H9 (cell line): ENCODE results near the gene PJVK. TPM values are rescaled to one million over a fixed set of nuclear protein-coding genes. Genes with fewer than 3 reads are reported as not detected.

Source experiments
- DNase-seq: peaks from one replicate; pipeline ENCODE4 v3.0.0-alpha.2; 2017
- H2AFZ ChIP-seq: one replicate; pipeline ENCODE4 v1.6.1; 2013; ENCODE audit warnings: mild to moderate bottlenecking, low read length, control low read depth, moderate library complexity
- H2AK5ac ChIP-seq: 2 replicates; pipeline ENCODE4 v1.6.1; 2013; ENCODE audit warnings: low read length, control low read depth, mixed read lengths; ENCODE audit not compliant: insufficient read length
- H2BK120ac ChIP-seq: one replicate; pipeline ENCODE4 v1.6.1; 2013; ENCODE audit warnings: low read depth, mild to moderate bottlenecking, low read length, control low read depth, inconsistent platforms; ENCODE audit not compliant: poor library complexity, severe bottlenecking
- H2BK12ac ChIP-seq: 2 replicates; pipeline ENCODE4 v1.6.1; 2013; ENCODE audit warnings: low read length, control low read depth, mixed read lengths, low read depth; ENCODE audit not compliant: insufficient read length
- H2BK15ac ChIP-seq: 2 replicates; pipeline ENCODE4 v1.6.1; 2013; ENCODE audit warnings: low read depth, low read length, control low read depth
- H2BK20ac ChIP-seq: one replicate; pipeline ENCODE4 v1.6.1; 2013; ENCODE audit warnings: low read depth, mild to moderate bottlenecking, low read length, control low read depth, inconsistent platforms; ENCODE audit not compliant: poor library complexity, severe bottlenecking
- H2BK5ac ChIP-seq: 2 replicates; pipeline ENCODE4 v1.6.1; 2013; ENCODE audit warnings: low read length, control low read depth, mixed read lengths; ENCODE audit not compliant: insufficient read length
- H3K14ac ChIP-seq: 2 replicates; pipeline ENCODE4 v1.6.1; 2013; ENCODE audit warnings: low read length, control low read depth; ENCODE audit not compliant: insufficient read depth
- H3K18ac ChIP-seq: 2 replicates; pipeline ENCODE4 v1.6.1; 2013; ENCODE audit warnings: low read depth, mild to moderate bottlenecking, mixed read lengths, low read length, control low read depth; ENCODE audit not compliant: insufficient read length
- H3K23ac ChIP-seq: 2 replicates; pipeline ENCODE4 v1.6.1; 2013; ENCODE audit warnings: low read length, control low read depth, mixed read lengths, low read depth; ENCODE audit not compliant: insufficient read length
- H3K23me2 ChIP-seq: 2 replicates; pipeline ENCODE4 v1.6.1; 2013; ENCODE audit warnings: low read depth, mild to moderate bottlenecking, mixed read lengths, low read length, control low read depth; ENCODE audit not compliant: insufficient read length, poor library complexity, severe bottlenecking
- H3K27ac ChIP-seq: 2 replicates; pipeline ENCODE4 v1.5.1; 2013; ENCODE audit warnings: low read length, control low read depth, mixed read lengths, low read depth; ENCODE audit not compliant: insufficient read length
- H3K27me3 ChIP-seq: 2 replicates; pipeline ENCODE4 v1.6.1; 2013; ENCODE audit warnings: low read length, control low read depth, inconsistent platforms; ENCODE audit not compliant: insufficient read depth
- H3K4ac ChIP-seq: 2 replicates; pipeline ENCODE4 v1.6.1; 2013; ENCODE audit warnings: low read depth, mild to moderate bottlenecking, control low read depth, inconsistent platforms, low read length, moderate library complexity
- H3K4me1 ChIP-seq: 2 replicates; pipeline ENCODE4 v1.6.1; 2013; ENCODE audit warnings: low read length, control low read depth, inconsistent platforms; ENCODE audit not compliant: insufficient read depth
- H3K4me2 ChIP-seq: 2 replicates; pipeline ENCODE4 v1.6.1; 2013; ENCODE audit warnings: low read length, control low read depth, mixed read lengths; ENCODE audit not compliant: insufficient read length, insufficient read depth
- H3K56ac ChIP-seq: 2 replicates; pipeline ENCODE4 v1.6.1; 2013; ENCODE audit warnings: low read depth, mild to moderate bottlenecking, mixed read lengths, low read length, control low read depth; ENCODE audit not compliant: insufficient read length
- H3K79me1 ChIP-seq: 2 replicates; pipeline ENCODE4 v1.6.1; 2013; ENCODE audit warnings: low read depth, mild to moderate bottlenecking, moderate library complexity, low read length, control low read depth, inconsistent platforms; ENCODE audit not compliant: insufficient read depth, poor library complexity, severe bottlenecking
- H3K79me2 ChIP-seq: 2 replicates; pipeline ENCODE4 v1.6.1; 2013; ENCODE audit warnings: low read length, control low read depth, inconsistent platforms; ENCODE audit not compliant: insufficient read depth
- H3K9ac ChIP-seq: 2 replicates; pipeline ENCODE4 v1.6.1; 2013; ENCODE audit warnings: low read length, control low read depth, mixed read lengths; ENCODE audit not compliant: insufficient read length; ENCODE audit errors: extremely low read depth
- H3K9me3 ChIP-seq: one replicate; pipeline ENCODE4 v1.6.1; 2013; ENCODE audit warnings: low read depth, low read length, inconsistent platforms; ENCODE audit not compliant: control insufficient read depth
- H3T11ph ChIP-seq: one replicate; pipeline ENCODE4 v1.6.1; 2013; ENCODE audit warnings: mild to moderate bottlenecking, low read length, control low read depth, inconsistent platforms
- H4K20me1 ChIP-seq: one replicate; pipeline ENCODE4 v1.6.1; 2013; ENCODE audit not compliant: control insufficient read depth, insufficient read length, insufficient read depth
- H4K5ac ChIP-seq: 2 replicates; pipeline ENCODE4 v1.6.1; 2013; ENCODE audit warnings: low read depth, mild to moderate bottlenecking, mixed read lengths, low read length, control low read depth; ENCODE audit not compliant: insufficient read length
- H4K8ac ChIP-seq: replicated peaks from 2 replicates; pipeline ENCODE4 v1.6.1; 2013; ENCODE audit warnings: low read length, control low read depth, mixed read lengths, low read depth; ENCODE audit not compliant: insufficient read length
- H4K91ac ChIP-seq: 2 replicates; pipeline ENCODE4 v1.6.1; 2013; ENCODE audit warnings: low read depth, mild to moderate bottlenecking, moderate library complexity, mixed read lengths, low read length, control low read depth; ENCODE audit not compliant: insufficient read length
- H3K27ac Mint-ChIP-seq, 3 experiments: 2 replicates in 2 of 3; 3 replicates in 1 of 3; pipeline ENCODE4 v1.8.0; 2020 to 2021; ENCODE audit warnings: mixed read lengths in 3 of 3, mild to moderate bottlenecking in 1 of 3, moderate library complexity in 1 of 3
- H3K27me3 Mint-ChIP-seq: 2 replicates; pipeline ENCODE4 v1.8.0; 2021; ENCODE audit warnings: low read depth, mild to moderate bottlenecking, moderate library complexity, mixed read lengths
- H3K36me3 Mint-ChIP-seq, 3 experiments: 2 replicates in 2 of 3; 3 replicates in 1 of 3; pipeline ENCODE4 v1.8.0; 2020 to 2021; ENCODE audit warnings: low read depth in 3 of 3, mixed read lengths in 3 of 3; ENCODE audit not compliant: insufficient read depth in 1 of 3
- H3K4me1 Mint-ChIP-seq, 2 experiments: 2 replicates each; pipeline ENCODE4 v1.8.0; 2020; ENCODE audit warnings: mixed read lengths in 2 of 2
- H3K4me3 Mint-ChIP-seq, 2 experiments: 2 replicates in 1 of 2; 3 replicates in 1 of 2; pipeline ENCODE4 v1.8.0; 2020 to 2021; ENCODE audit warnings: mild to moderate bottlenecking in 2 of 2, mixed read lengths in 2 of 2, moderate library complexity in 1 of 2
- H3K9me3 Mint-ChIP-seq, 2 experiments: 2 replicates in 1 of 2; 3 replicates in 1 of 2; pipeline ENCODE4 v1.8.0; 2020; ENCODE audit warnings: mild to moderate bottlenecking in 2 of 2, mixed read lengths in 2 of 2, moderate library complexity in 1 of 2
- WGBS: extraction: QIAGEN DNeasy Blood & Tissue Kit; methylation state at CpG from one replicate; pipeline ENCODE4 v1.1.7; 2013; ENCODE audit warnings: missing lambda C conversion rate, low lambda C conversion rate, mixed read lengths; ENCODE audit not compliant: insufficient read length; ENCODE audit errors: extremely low coverage; 5-methylcytosine and 5-hydroxymethylcytosine counted together
- total RNA-seq: library from RNA; stranded (reverse); gene quantifications from 2 replicates; pipeline ENCODE4 v1.2.1, GENCODE V29; 2021
- TF ChIP-seq, protein P1 (sequence below): fragments of 200-600 bp; sonication (generic); conservative IDR thresholded peaks from 3 replicates; pipeline ENCODE4 v1.8.0; 2021; ENCODE audit warnings: antibody characterized with exemption, mild to moderate bottlenecking

PJVK gene
- total RNA-seq, 1 experiment from 2014 or later: 4.7 TPM

DNA sequence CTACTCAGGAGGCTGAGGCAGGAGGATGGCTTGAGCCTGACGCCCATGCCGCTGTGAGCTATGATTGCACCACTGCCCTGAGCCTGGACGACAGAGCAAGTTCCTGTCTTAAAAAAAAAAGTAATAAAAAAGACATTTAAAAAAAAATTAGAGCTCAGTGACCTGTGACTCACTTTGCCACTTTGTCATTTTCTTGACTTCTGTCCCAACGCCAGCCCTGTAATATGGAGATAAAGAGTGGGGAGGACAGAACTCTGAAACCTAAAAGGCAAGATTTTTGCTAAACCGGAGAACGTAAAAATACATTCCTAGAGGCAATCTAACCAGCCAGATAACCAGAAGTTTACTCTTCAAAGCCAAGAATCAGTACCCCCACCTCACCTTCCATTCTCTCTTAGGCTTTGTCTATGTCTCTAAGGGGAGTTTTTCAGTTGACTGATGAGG is 49.2 kb upstream of the PJVK start:
- TF ChIP-seq, protein P1, sequence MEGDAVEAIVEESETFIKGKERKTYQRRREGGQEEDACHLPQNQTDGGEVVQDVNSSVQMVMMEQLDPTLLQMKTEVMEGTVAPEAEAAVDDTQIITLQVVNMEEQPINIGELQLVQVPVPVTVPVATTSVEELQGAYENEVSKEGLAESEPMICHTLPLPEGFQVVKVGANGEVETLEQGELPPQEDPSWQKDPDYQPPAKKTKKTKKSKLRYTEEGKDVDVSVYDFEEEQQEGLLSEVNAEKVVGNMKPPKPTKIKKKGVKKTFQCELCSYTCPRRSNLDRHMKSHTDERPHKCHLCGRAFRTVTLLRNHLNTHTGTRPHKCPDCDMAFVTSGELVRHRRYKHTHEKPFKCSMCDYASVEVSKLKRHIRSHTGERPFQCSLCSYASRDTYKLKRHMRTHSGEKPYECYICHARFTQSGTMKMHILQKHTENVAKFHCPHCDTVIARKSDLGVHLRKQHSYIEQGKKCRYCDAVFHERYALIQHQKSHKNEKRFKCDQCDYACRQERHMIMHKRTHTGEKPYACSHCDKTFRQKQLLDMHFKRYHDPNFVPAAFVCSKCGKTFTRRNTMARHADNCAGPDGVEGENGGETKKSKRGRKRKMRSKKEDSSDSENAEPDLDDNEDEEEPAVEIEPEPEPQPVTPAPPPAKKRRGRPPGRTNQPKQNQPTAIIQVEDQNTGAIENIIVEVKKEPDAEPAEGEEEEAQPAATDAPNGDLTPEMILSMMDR: no peak
- Histone ChIP-seq H3K27me3 (no peaks in the 10 kb centered on the region), H3K14ac (no peak overlapping the region), H3K9ac (no peak overlapping the region), H3T11ph (no peak overlapping the region), H3K23ac (no peak overlapping the region), H3K9me3 (no peaks in the 10 kb centered on the region), H2BK20ac (no peak overlapping the region), H3K27ac (no peak overlapping the region), H3K4me2 (no peak overlapping the region), H2BK120ac (no peak overlapping the region), H3K56ac (no peak overlapping the region), H2AFZ (no peak overlapping the region), H4K20me1 (no peaks in the 10 kb centered on the region), H2BK12ac (no peak overlapping the region), H3K4me1 (no peaks in the 10 kb centered on the region), H4K91ac (no peak overlapping the region), H3K18ac (no peak overlapping the region), H3K23me2 (no peaks in the 10 kb centered on the region), H4K5ac (no peak overlapping the region), H2BK5ac (no peak overlapping the region), H3K4ac (no peak overlapping the region), H3K79me2 (no peaks in the 10 kb centered on the region), H3K79me1 (no peaks in the 10 kb centered on the region), H4K8ac (no peak overlapping the region), H2AK5ac (no peak overlapping the region), H2BK15ac (no peak overlapping the region)
- Mint-ChIP-seq H3K27ac (no peak overlapping the region), H3K4me1 (peaks cover 3 to 4% of the 10 kb centered on the region in 2 experiments; a peak in 3 of 4 replicates), H3K9me3 (no peaks in the 10 kb centered on the region), H3K36me3 (no peaks in the 10 kb centered on the region), H3K4me3 (no peak overlapping the region), H3K27me3 (no peaks in the 10 kb centered on the region; the same call in none of the 2 replicates)
- WGBS: no CpG with 5 or more reads among the region's 6 CpGs
- no peak for DNase-seq
